ENCODE data around the gene NOX5. TPM values are rescaled to one million over a fixed set of nuclear protein-coding genes. Genes with fewer than 3 reads are reported as not detected.

NOX5 gene
- total and polyA plus RNA-seq, 2 of the 4 experiments (the other 2 are of a cell fraction) = 0.07 TPM; not detected in 1

DNA sequence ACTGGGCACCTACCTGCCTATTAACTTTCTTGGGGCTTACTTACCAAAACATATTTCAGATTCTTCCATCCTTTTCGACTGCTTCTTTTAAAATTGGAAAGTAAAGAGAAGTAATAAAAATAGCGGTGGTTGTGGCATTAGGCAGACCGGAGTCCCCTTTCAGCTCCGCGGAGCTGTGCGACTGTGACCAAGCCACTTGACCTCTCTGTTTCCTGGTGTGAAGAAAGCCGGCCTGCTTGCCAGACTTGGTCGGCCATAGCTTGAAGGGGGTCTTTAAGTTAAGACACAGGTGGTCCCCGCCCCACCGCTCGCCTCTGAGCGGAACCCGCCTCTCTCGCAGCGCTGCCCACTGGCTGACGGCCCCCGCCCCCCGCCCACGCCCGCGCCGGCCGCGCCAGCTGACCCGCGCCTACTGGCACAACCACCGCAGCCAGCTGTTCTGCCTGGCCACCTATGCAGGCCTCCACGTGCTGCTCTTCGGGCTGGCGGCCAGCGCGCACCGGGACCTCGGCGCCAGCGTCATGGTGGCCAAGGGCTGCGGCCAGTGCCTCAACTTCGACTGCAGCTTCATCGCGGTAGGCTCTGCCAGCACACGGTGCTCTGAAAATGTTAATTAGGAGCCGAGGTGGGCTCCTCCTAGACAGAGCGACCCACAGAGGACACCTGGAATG, 18.3 kb downstream of the NOX5 start:
- Histone ChIP-seq H2BK20ac (ENCODE audit: low read depth, low read length) (no peak overlapping the region), H2AK9ac (replicated peaks; ENCODE audit: low read depth, low read length, poor library complexity) (no peak overlapping the region), H3K9me3 (ENCODE audit: control insufficient read depth, insufficient read depth, low read length) (no peaks in the 10 kb centered on the region), H3K27me3 (ENCODE audit: control insufficient read depth, insufficient read depth, low read length) (peaks cover 29% of the 10 kb centered on the region), H2AFZ (replicated peaks; ENCODE audit: low read length, poor library complexity) (no peak overlapping the region), H4K5ac (ENCODE audit: low read depth, low read length) (no peak overlapping the region), H4K91ac (ENCODE audit: insufficient read depth, low read depth, low read length) (no peak overlapping the region), H3K36me3 (ENCODE audit: control insufficient read depth, insufficient read depth, low read length) (no peaks in the 10 kb centered on the region), H3K23ac (ENCODE audit: low read depth, low read length) (no peak overlapping the region), H2BK15ac (ENCODE audit: low read depth, low read length) (no peak overlapping the region), H3K56ac (ENCODE audit: extremely low read depth, insufficient read depth, low read length) (no peak overlapping the region), H3K27ac (ENCODE audit: insufficient read depth, low read length) (no peak overlapping the region), H3K4me3 (ENCODE audit: insufficient read depth, low read depth, low read length) (no peak overlapping the region), H3K4me1 (ENCODE audit: control insufficient read depth, insufficient read depth, low read length) (peaks cover 3% of the 10 kb centered on the region), H3K9ac (ENCODE audit: low read depth, low read length) (no peak overlapping the region), H2AK5ac (ENCODE audit: low read depth, low read length) (peak overlapping the region; percentile 26; the same call in 1 of the 2 replicates), H3K79me1 (ENCODE audit: low read depth in 1 of 2, low read length in 2 of 2) (no peaks in the 10 kb centered on the region), H3K4me2 (ENCODE audit: low read depth, low read length) (no peak overlapping the region), H3K18ac (ENCODE audit: low read depth, low read length) (no peak overlapping the region), H2BK5ac (ENCODE audit: low read depth, low read length, poor library complexity, severe bottlenecking) (no peak overlapping the region), H3K4ac (ENCODE audit: low read depth, low read length) (no peak overlapping the region), H3K9me1 (ENCODE audit: insufficient read depth, low read length) (no peaks in the 10 kb centered on the region; the same call in 1 of the 2 replicates), H4K20me1 (ENCODE audit: insufficient read depth, low read length) (0 out of 2 replicates have a peak, but pooled peaks cover 3% of the 10 kb centered on the region), H2BK120ac (ENCODE audit: low read depth, low read length) (no peak overlapping the region), H4K8ac (ENCODE audit: low read depth in 2 of 2, low read length in 2 of 2) (no peak overlapping the region), H3K14ac (replicated peaks; ENCODE audit: low read depth, low read length) (no peak overlapping the region)
- WGBS, 2 experiments (ENCODE audit: extremely low coverage in 2 of 2, insufficient read length in 1 of 2) = 80% methylated on average over 10 of the region's 43 CpGs; no CpG with 5 or more reads in 1 of the 2 experiments
- in situ Hi-C loops (cut with MboI; ENCODE audit: low sequenced_read_pairs) = no loop called here
- intact Hi-C loops (cut with micrococcal nuclease) = no loop called here
- ChIA-PET POLR2A (ENCODE audit: unreplicated experiment) (no interaction called here), CTCF (no interaction called here)
- ATAC-seq (ENCODE audit: low read depth) (no peak), DNase-seq (no peak)
- dilution Hi-C loops (cut with HindIII; ENCODE audit: low sequenced_read_pairs, unreplicated experiment) = no loop called here
- TF ChIP-seq, protein P1, sequence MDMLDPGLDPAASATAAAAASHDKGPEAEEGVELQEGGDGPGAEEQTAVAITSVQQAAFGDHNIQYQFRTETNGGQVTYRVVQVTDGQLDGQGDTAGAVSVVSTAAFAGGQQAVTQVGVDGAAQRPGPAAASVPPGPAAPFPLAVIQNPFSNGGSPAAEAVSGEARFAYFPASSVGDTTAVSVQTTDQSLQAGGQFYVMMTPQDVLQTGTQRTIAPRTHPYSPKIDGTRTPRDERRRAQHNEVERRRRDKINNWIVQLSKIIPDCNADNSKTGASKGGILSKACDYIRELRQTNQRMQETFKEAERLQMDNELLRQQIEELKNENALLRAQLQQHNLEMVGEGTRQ (IDR thresholded peaks at IDR 0.05; ENCODE audit: low read depth, low read length) = no peak
- BruUV-seq (replicated peaks) = no TSS peak
